HUES6 (cell line): ENCODE measurements around the gene CDK17.
"Not testable (repeated sequence)": the region's sequence is repeated elsewhere in the genome, so short reads cannot be mapped to it uniquely, and the experiment has no call there.

Source experiments
- H3K27ac ChIP-seq: 2 replicates; pipeline ENCODE4 v1.7.0; 2013; ENCODE audit warnings: low read depth, mild to moderate bottlenecking, low read length, inconsistent platforms
- H3K27me3 ChIP-seq: 2 replicates; pipeline ENCODE4 v1.6.1; 2013; ENCODE audit warnings: low read length; ENCODE audit not compliant: control insufficient read depth, insufficient read depth
- H3K36me3 ChIP-seq: 2 replicates; pipeline ENCODE4 v1.6.1; 2013; ENCODE audit warnings: low read length; ENCODE audit not compliant: control insufficient read depth, insufficient read depth
- H3K4me1 ChIP-seq: 2 replicates; pipeline ENCODE4 v1.6.1; 2013; ENCODE audit warnings: low read length; ENCODE audit not compliant: control insufficient read depth, insufficient read depth
- H3K4me3 ChIP-seq: 2 replicates; pipeline ENCODE4 v1.5.1; 2013; ENCODE audit warnings: low read depth, low read length
- H3K9ac ChIP-seq: one replicate; pipeline ENCODE4 v1.6.1; 2013; ENCODE audit warnings: mild to moderate bottlenecking, low read length
- H3K9me3 ChIP-seq: 2 replicates; pipeline ENCODE4 v1.6.1; 2013; ENCODE audit warnings: low read depth, low read length; ENCODE audit not compliant: control insufficient read depth, insufficient read depth

The CDK17 gene

GRCh38 chr12:96329018-96329417 lies 71.2 kb downstream of the CDK17 start:
- Histone ChIP-seq H3K9me3 (no peaks in the 10 kb centered on the region), H3K9ac (no peak overlapping the region), H3K27me3 (no peaks in the 10 kb centered on the region), H3K4me3 (no peak overlapping the region), H3K4me1 (no peaks in the 10 kb centered on the region), H3K27ac (no peak overlapping the region), H3K36me3 (peaks cover 11% of the 10 kb centered on the region)

GRCh38 chr12:96327889-96328288 lies 72.3 kb downstream of the CDK17 start:
- no peak overlapping the region for H3K27ac ChIP-seq
- no peaks in the 10 kb centered on the region for H3K27me3 ChIP-seq
- H3K4me3 ChIP-seq = no peak overlapping the region
- H3K9me3 ChIP-seq = no peaks in the 10 kb centered on the region
- H3K36me3 ChIP-seq = peaks cover 20% of the 10 kb centered on the region
- H3K4me1 ChIP-seq = no peaks in the 10 kb centered on the region
- H3K9ac ChIP-seq = no peak overlapping the region

GRCh38 chr12:96327346-96327745 lies 72.9 kb downstream of the CDK17 start:
- H3K9me3 ChIP-seq = no peaks in the 10 kb centered on the region
- peaks cover 25% of the 10 kb centered on the region for H3K36me3 ChIP-seq
- no peak overlapping the region for H3K27ac ChIP-seq
- H3K4me3 ChIP-seq = no peak overlapping the region
- H3K4me1 ChIP-seq = no peaks in the 10 kb centered on the region
- no peak overlapping the region for H3K9ac ChIP-seq
- no peaks in the 10 kb centered on the region for H3K27me3 ChIP-seq

GRCh38 chr12:96326628-96327227 lies 73.5 kb downstream of the CDK17 start:
- Histone ChIP-seq H3K4me3 (no peak overlapping the region), H3K27ac (no peak overlapping the region), H3K27me3 (no peaks in the 10 kb centered on the region), H3K36me3 (peaks cover 23% of the 10 kb centered on the region), H3K9me3 (peaks cover 4% of the 10 kb centered on the region; the same call in 1 of the 2 replicates), H3K4me1 (no peaks in the 10 kb centered on the region), H3K9ac (no peak overlapping the region)

- H3K9me3 ChIP-seq = peaks cover 4% of the 10 kb centered on the region; the same call in 1 of the 2 replicates
- H3K9ac ChIP-seq = no peak overlapping the region
- H3K36me3 ChIP-seq = peaks cover 22% of the 10 kb centered on the region
- H3K27ac ChIP-seq = no peak overlapping the region
- H3K4me1 ChIP-seq = no peaks in the 10 kb centered on the region
- no peak overlapping the region for H3K4me3 ChIP-seq
- no peaks in the 10 kb centered on the region for H3K27me3 ChIP-seq
Observed at GRCh38 chr12:96323906-96324305, 76.3 kb downstream of the CDK17 start.

- Histone ChIP-seq H3K27me3 (no peaks in the 10 kb centered on the region), H3K9me3 (peaks cover 4% of the 10 kb centered on the region; the same call in 1 of the 2 replicates), H3K36me3 (peaks cover 22% of the 10 kb centered on the region), H3K9ac (no peak overlapping the region), H3K4me1 (no peaks in the 10 kb centered on the region), H3K4me3 (no peak overlapping the region), H3K27ac (no peak overlapping the region)
Observed at GRCh38 chr12:96322720-96323119, 77.5 kb downstream of the CDK17 start.

- H3K4me3 ChIP-seq = no peak overlapping the region
- H3K4me1 ChIP-seq = no peaks in the 10 kb centered on the region
- H3K36me3 ChIP-seq = peaks cover 22% of the 10 kb centered on the region
- no peaks in the 10 kb centered on the region for H3K27me3 ChIP-seq
- no peak overlapping the region for H3K9ac ChIP-seq
- no peak overlapping the region for H3K27ac ChIP-seq
- H3K9me3 ChIP-seq = peaks cover 4% of the 10 kb centered on the region; the same call in 1 of the 2 replicates
Observed at GRCh38 chr12:96321941-96322340, 78.3 kb downstream of the CDK17 start.

GRCh38 chr12:96317801-96318200 lies 82.4 kb downstream of the CDK17 start:
- not testable (repeated sequence) for H3K27ac ChIP-seq, H3K9ac ChIP-seq, H3K4me1 ChIP-seq, H3K9me3 ChIP-seq, H3K27me3 ChIP-seq, H3K4me3 ChIP-seq
- peaks cover 10% of the 10 kb centered on the region; the same call in 1 of the 2 replicates for H3K36me3 ChIP-seq

- H3K9ac ChIP-seq = peak overlapping the region; percentile 45
- 0 out of 2 replicates have a peak overlapping the region, but pooled peaks have one; percentile 3 for H3K27ac ChIP-seq
- H3K4me3 ChIP-seq = peak overlapping the region; percentile 59
- not testable (repeated sequence) for H3K9me3 ChIP-seq, H3K36me3 ChIP-seq, H3K4me1 ChIP-seq, H3K27me3 ChIP-seq
Observed at GRCh38 chr12:96315741-96316481, 84.3 kb downstream of the CDK17 start.

GRCh38 chr12:96314723-96315122 lies 85.5 kb downstream of the CDK17 start:
- Histone ChIP-seq H3K4me1 (no peaks in the 10 kb centered on the region), H3K9ac (no peak overlapping the region), H3K27ac (no peak overlapping the region), H3K36me3 (peaks cover 5% of the 10 kb centered on the region; the same call in 1 of the 2 replicates), H3K27me3 (no peaks in the 10 kb centered on the region), H3K9me3 (no peaks in the 10 kb centered on the region), H3K4me3 (no peak overlapping the region)

- Histone ChIP-seq H3K36me3 (peaks cover 7% of the 10 kb centered on the region), H3K9me3 (no peaks in the 10 kb centered on the region), H3K27ac (no peak overlapping the region), H3K4me3 (no peak overlapping the region), H3K9ac (no peak overlapping the region), H3K4me1 (no peaks in the 10 kb centered on the region), H3K27me3 (no peaks in the 10 kb centered on the region)
Observed at GRCh38 chr12:96313606-96314005, 86.6 kb downstream of the CDK17 start.
